ENCODE measurements around the gene UNCX. TPM values are rescaled to one million over a fixed set of nuclear protein-coding genes. Genes with fewer than 3 reads are reported as not detected.

The UNCX gene
- total and polyA plus RNA-seq, 2 of the 4 experiments (the other 2 are of a cell fraction): not detected

GRCh38 chr7:1279041-1279440 lies 46.4 kb downstream of the UNCX start:
- BruUV-seq (replicated peaks): no TSS peak
- no peak for ATAC-seq (ENCODE audit: low read depth)

More at GRCh38 chr7:1279041-1279440, 46.4 kb downstream of the UNCX start:
- no peak overlapping the region for H4K8ac ChIP-seq (ENCODE audit: low read depth in 2 of 2, low read length in 2 of 2)
- no peak overlapping the region for H2AK5ac ChIP-seq (ENCODE audit: low read depth, low read length)
- H3K9me1 ChIP-seq (ENCODE audit: insufficient read depth, low read length): no peaks in the 10 kb centered on the region
- H2BK5ac ChIP-seq (ENCODE audit: low read depth, low read length, poor library complexity, severe bottlenecking): no peak overlapping the region
- peaks cover 7% of the 10 kb centered on the region for H3K27me3 ChIP-seq (ENCODE audit: control insufficient read depth, insufficient read depth, low read length)
- no peak overlapping the region for H3K23ac ChIP-seq (ENCODE audit: low read depth, low read length)
- H4K91ac ChIP-seq (ENCODE audit: insufficient read depth, low read depth, low read length): no peak overlapping the region
- no peak overlapping the region for H2BK15ac ChIP-seq (ENCODE audit: low read depth, low read length)
- no peak for DNase-seq
- 85% methylated on average over 5 of the region's 16 CpGs; no CpG with 5 or more reads in 1 of the 2 experiments for WGBS, 2 experiments (ENCODE audit: extremely low coverage in 2 of 2, insufficient read length in 1 of 2)
- no peak overlapping the region for H3K4me3 ChIP-seq (ENCODE audit: insufficient read depth, low read depth, low read length)
- H3K36me3 ChIP-seq (ENCODE audit: control insufficient read depth, insufficient read depth, low read length): no peaks in the 10 kb centered on the region
- no peak overlapping the region for H3K18ac ChIP-seq (ENCODE audit: low read depth, low read length)
- POLR2A ChIA-PET (ENCODE audit: unreplicated experiment): no interaction called here
- H3K9me3 ChIP-seq (ENCODE audit: control insufficient read depth, insufficient read depth, low read length): peaks cover 6% of the 10 kb centered on the region; the same call in 1 of the 2 replicates
- H2AK9ac ChIP-seq (replicated peaks; ENCODE audit: low read depth, low read length, poor library complexity): peak overlapping the region; percentile 42
- in situ Hi-C loops (cut with MboI; ENCODE audit: low sequenced_read_pairs) (no loop called here), dilution Hi-C loops (cut with HindIII; ENCODE audit: low sequenced_read_pairs, unreplicated experiment) (no loop called here), intact Hi-C loops (cut with micrococcal nuclease) (no loop called here)
- H3K27ac ChIP-seq (ENCODE audit: insufficient read depth, low read length): no peak overlapping the region
- no peak overlapping the region for H3K56ac ChIP-seq (ENCODE audit: extremely low read depth, insufficient read depth, low read length)
- no peaks in the 10 kb centered on the region for H3K4me1 ChIP-seq (ENCODE audit: control insufficient read depth, insufficient read depth, low read length)
- no peak overlapping the region for H3K4ac ChIP-seq (ENCODE audit: low read depth, low read length)
- no peak overlapping the region for H2BK20ac ChIP-seq (ENCODE audit: low read depth, low read length)
- H4K20me1 ChIP-seq (ENCODE audit: insufficient read depth, low read length): no peaks in the 10 kb centered on the region
- H4K5ac ChIP-seq (ENCODE audit: low read depth, low read length): no peak overlapping the region
- no peak overlapping the region for H3K9ac ChIP-seq (ENCODE audit: low read depth, low read length)
- H3K14ac ChIP-seq (replicated peaks; ENCODE audit: low read depth, low read length): no peak overlapping the region
- H3K79me1 ChIP-seq (ENCODE audit: low read depth in 1 of 2, low read length in 2 of 2): no peaks in the 10 kb centered on the region
- CTCF ChIA-PET: no interaction called here
- TF ChIP-seq CEBPB (IDR thresholded peaks at IDR 0.05; ENCODE audit: low read depth, low read length): no peak
- TF ChIP-seq CHD1 (IDR thresholded peaks at IDR 0.05; ENCODE audit: low read depth, low read length): no peak
- TF ChIP-seq SMC3 (IDR thresholded peaks at IDR 0.05; ENCODE audit: low read depth, low read length): no peak
- no peak for TF ChIP-seq NFE2L2 (IDR thresholded peaks at IDR 0.05; ENCODE audit: low read depth, low read length)
- TF ChIP-seq POLR2A (IDR thresholded peaks at IDR 0.05; ENCODE audit: low read depth, low read length): no peak
- no peak for TF ChIP-seq CTCF (conservative IDR thresholded peaks at IDR 0.05; ENCODE audit: low read depth, low read length)
- TF ChIP-seq, protein P1, sequence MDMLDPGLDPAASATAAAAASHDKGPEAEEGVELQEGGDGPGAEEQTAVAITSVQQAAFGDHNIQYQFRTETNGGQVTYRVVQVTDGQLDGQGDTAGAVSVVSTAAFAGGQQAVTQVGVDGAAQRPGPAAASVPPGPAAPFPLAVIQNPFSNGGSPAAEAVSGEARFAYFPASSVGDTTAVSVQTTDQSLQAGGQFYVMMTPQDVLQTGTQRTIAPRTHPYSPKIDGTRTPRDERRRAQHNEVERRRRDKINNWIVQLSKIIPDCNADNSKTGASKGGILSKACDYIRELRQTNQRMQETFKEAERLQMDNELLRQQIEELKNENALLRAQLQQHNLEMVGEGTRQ (IDR thresholded peaks at IDR 0.05; ENCODE audit: low read depth, low read length): no peak
- no peak for TF ChIP-seq RAD21 (IDR thresholded peaks at IDR 0.05; ENCODE audit: low read length)
- no peak for TF ChIP-seq MXI1 (IDR thresholded peaks at IDR 0.05; ENCODE audit: borderline replicate concordance, low read depth, low read length)
- no peak for TF ChIP-seq ELK1 (IDR thresholded peaks at IDR 0.05; ENCODE audit: borderline replicate concordance, low read depth, low read length)
- no peak overlapping the region for H2AFZ ChIP-seq (replicated peaks; ENCODE audit: low read length, poor library complexity)
- no peak overlapping the region for H2BK120ac ChIP-seq (ENCODE audit: low read depth, low read length)
- H3K4me2 ChIP-seq (ENCODE audit: low read depth, low read length): no peak overlapping the region

Data from IMR-90 (cell line).